Stimulated activated naive B cell treated with anti-CD40 and anti-IgM and Interleukin-4, amounts not matched to agents 10 μg/mL and 1 μg/mL and 100 μg/mL, for 72 hours (primary cell): ENCODE data around the gene SLC38A8.

Source experiments
- ATAC-seq, 2 donors: fragments of 150-1000 bp; cut with Tn5 transposase; replicated peaks; 2 replicates each; pipeline ENCODE4 v1.10.0; 2021; ENCODE audit warnings: moderate library complexity in 1 of 2
- DNase-seq: peaks from one replicate; pipeline ENCODE4 v3.0.0; 2021
- H3K27ac Mint-ChIP-seq: one replicate; pipeline ENCODE4 v1.8.0; 2022; ENCODE audit warnings: mild to moderate bottlenecking, mixed read lengths
- H3K27me3 Mint-ChIP-seq, 2 donors: one replicate each; pipeline ENCODE4 v1.8.0; 2022; ENCODE audit warnings: mixed read lengths in 2 of 2
- H3K36me3 Mint-ChIP-seq, 2 donors: one replicate each; pipeline ENCODE4 v1.8.0; 2022; ENCODE audit warnings: mixed read lengths in 2 of 2, mild to moderate bottlenecking in 1 of 2
- H3K4me1 Mint-ChIP-seq, 2 donors: one replicate each; pipeline ENCODE4 v1.8.0; 2022; ENCODE audit warnings: mixed read lengths in 2 of 2, mild to moderate bottlenecking in 1 of 2
- H3K4me3 Mint-ChIP-seq, 2 donors: one replicate each; pipeline ENCODE4 v1.8.0; 2022; ENCODE audit warnings: mild to moderate bottlenecking in 2 of 2, mixed read lengths in 2 of 2, moderate library complexity in 1 of 2
- H3K9me3 Mint-ChIP-seq, 2 donors: one replicate each; pipeline ENCODE4 v1.8.0; 2022; ENCODE audit warnings: mixed read lengths in 2 of 2, mild to moderate bottlenecking in 1 of 2

SLC38A8 gene

GRCh38 chr16:84049403-84050060, 6.9 kb upstream of the SLC38A8 start:
- peaks cover 2 to 7% of the 10 kb centered on the region in 2 donors for H3K27me3 Mint-ChIP-seq
- H3K9me3 Mint-ChIP-seq, result no peaks in the 10 kb centered on the region
- peaks cover 23 to 45% of the 10 kb centered on the region in 2 donors for H3K36me3 Mint-ChIP-seq
- no peaks in the 10 kb centered on the region for H3K4me1 Mint-ChIP-seq
- H3K4me3 Mint-ChIP-seq, result no peak overlapping the region
- no peak overlapping the region for H3K27ac Mint-ChIP-seq
- DNase-seq, result no peak
- ATAC-seq, result no peak

GRCh38 chr16:84048871-84049270, 6.3 kb upstream of the SLC38A8 start:
- ATAC-seq (no peak), DNase-seq (no peak)
- Mint-ChIP-seq H3K4me3 (no peak overlapping the region), H3K27me3 (peaks cover 9 to 13% of the 10 kb centered on the region in 2 donors), H3K4me1 (peaks cover 0 to 5% of the 10 kb centered on the region in 2 donors), H3K27ac (no peak overlapping the region), H3K9me3 (no peaks in the 10 kb centered on the region), H3K36me3 (peaks cover 19 to 38% of the 10 kb centered on the region in 2 donors)

GRCh38 chr16:84048270-84048669, 5.7 kb upstream of the SLC38A8 start:
- H3K9me3 Mint-ChIP-seq, result no peaks in the 10 kb centered on the region
- no peak for DNase-seq

GRCh38 chr16:84047626-84048025, 5.0 kb upstream of the SLC38A8 start:
- Mint-ChIP-seq H3K27ac (no peak overlapping the region), H3K36me3 (peaks cover 9 to 29% of the 10 kb centered on the region in 2 donors), H3K4me3 (no peak overlapping the region), H3K27me3 (peaks cover 18 to 23% of the 10 kb centered on the region in 2 donors), H3K4me1 (peaks cover 0 to 6% of the 10 kb centered on the region in 2 donors), H3K9me3 (no peaks in the 10 kb centered on the region)
- no peak for DNase-seq
- ATAC-seq, result no peak

More at GRCh38 chr16:84048270-84048669, 5.7 kb upstream of the SLC38A8 start:
- H3K27ac Mint-ChIP-seq, result no peak overlapping the region
- H3K27me3 Mint-ChIP-seq, result peaks cover 13 to 16% of the 10 kb centered on the region in 2 donors
- peaks cover 0 to 6% of the 10 kb centered on the region in 2 donors for H3K4me1 Mint-ChIP-seq
- no peak overlapping the region for H3K4me3 Mint-ChIP-seq
- H3K36me3 Mint-ChIP-seq, result peaks cover 15 to 35% of the 10 kb centered on the region in 2 donors
- no peak for ATAC-seq

- Mint-ChIP-seq H3K27ac (no peak overlapping the region), H3K9me3 (no peaks in the 10 kb centered on the region), H3K4me1 (peaks cover 0 to 6% of the 10 kb centered on the region in 2 donors), H3K4me3 (no peak overlapping the region), H3K27me3 (peaks cover 22 to 27% of the 10 kb centered on the region in 2 donors), H3K36me3 (peaks cover 5 to 24% of the 10 kb centered on the region in 2 donors)
- DNase-seq (no peak), ATAC-seq (no peak)
These were observed 4.6 kb upstream of the SLC38A8 start for GRCh38 chr16:84047206-84047605.

- DNase-seq (no peak), ATAC-seq (no peak)
- Mint-ChIP-seq H3K9me3 (no peaks in the 10 kb centered on the region), H3K4me3 (no peak overlapping the region), H3K4me1 (peaks cover 0 to 6% of the 10 kb centered on the region in 2 donors), H3K36me3 (peaks cover 2 to 19% of the 10 kb centered on the region in 2 donors), H3K27me3 (peaks cover 24 to 39% of the 10 kb centered on the region in 2 donors), H3K27ac (no peak overlapping the region)
These were observed 3.3 kb upstream of the SLC38A8 start for GRCh38 chr16:84045818-84046470.

GRCh38 chr16:84045001-84045817, 2.6 kb upstream of the SLC38A8 start:
- ATAC-seq (no peak), DNase-seq (no peak)
- Mint-ChIP-seq H3K4me3 (no peak overlapping the region), H3K36me3 (peaks cover 2 to 16% of the 10 kb centered on the region in 2 donors), H3K4me1 (peaks cover 0 to 6% of the 10 kb centered on the region in 2 donors), H3K9me3 (no peaks in the 10 kb centered on the region), H3K27ac (no peak overlapping the region), H3K27me3 (peaks cover 24 to 45% of the 10 kb centered on the region in 2 donors)

GRCh38 chr16:84044118-84044488, 1.5 kb upstream of the SLC38A8 start:
- H3K27ac Mint-ChIP-seq, result no peak overlapping the region
- H3K4me1 Mint-ChIP-seq, result peaks cover 0 to 6% of the 10 kb centered on the region in 2 donors
- H3K27me3 Mint-ChIP-seq, result peaks cover 28 to 48% of the 10 kb centered on the region in 2 donors
- H3K9me3 Mint-ChIP-seq, result no peaks in the 10 kb centered on the region
- no peak overlapping the region for H3K4me3 Mint-ChIP-seq
- peaks cover 0 to 12% of the 10 kb centered on the region in 2 donors for H3K36me3 Mint-ChIP-seq
- ATAC-seq (peak; percentile 21 to 46), DNase-seq (no peak)

GRCh38 chr16:84043486-84044117, 1.0 kb upstream of the SLC38A8 start:
- Mint-ChIP-seq H3K36me3 (peaks cover 0 to 8% of the 10 kb centered on the region in 2 donors), H3K27me3 (peaks cover 30 to 53% of the 10 kb centered on the region in 2 donors), H3K4me1 (peaks cover 0 to 6% of the 10 kb centered on the region in 2 donors), H3K27ac (no peak overlapping the region), H3K4me3 (no peak overlapping the region), H3K9me3 (no peaks in the 10 kb centered on the region)
- ATAC-seq, result peak; percentile 25 to 39
- DNase-seq, result no peak

GRCh38 chr16:84042879-84043485, 387 bp upstream of the SLC38A8 start:
- peaks cover 0 to 6% of the 10 kb centered on the region in 2 donors for H3K4me1 Mint-ChIP-seq
- H3K4me3 Mint-ChIP-seq, result no peak overlapping the region
- ATAC-seq, result no peak
- H3K36me3 Mint-ChIP-seq, result peaks cover 0 to 8% of the 10 kb centered on the region in 2 donors
- no peak for DNase-seq
- H3K27me3 Mint-ChIP-seq, result peaks cover 34 to 58% of the 10 kb centered on the region in 2 donors
- H3K9me3 Mint-ChIP-seq, result no peaks in the 10 kb centered on the region
- no peak overlapping the region for H3K27ac Mint-ChIP-seq

GRCh38 chr16:84041881-84042280, 714 bp downstream of the SLC38A8 start:
- Mint-ChIP-seq H3K9me3 (no peaks in the 10 kb centered on the region), H3K27me3 (peaks cover 34 to 58% of the 10 kb centered on the region in 2 donors)
- no peak for ATAC-seq

GRCh38 chr16:84040823-84041820, 1.5 kb downstream of the SLC38A8 start:
- DNase-seq, result no peak

More at GRCh38 chr16:84041881-84042280, 714 bp downstream of the SLC38A8 start:
- Mint-ChIP-seq H3K27ac (no peak overlapping the region), H3K36me3 (no peaks in the 10 kb centered on the region), H3K4me3 (no peak overlapping the region), H3K4me1 (peaks cover 0 to 6% of the 10 kb centered on the region in 2 donors)
- no peak for DNase-seq

More at GRCh38 chr16:84040823-84041820, 1.5 kb downstream of the SLC38A8 start:
- Mint-ChIP-seq H3K9me3 (peaks cover 3 to 4% of the 10 kb centered on the region in 2 donors), H3K27ac (no peak overlapping the region), H3K27me3 (peaks cover 38 to 64% of the 10 kb centered on the region in 2 donors), H3K4me1 (peaks cover 0 to 6% of the 10 kb centered on the region in 2 donors), H3K4me3 (no peak overlapping the region), H3K36me3 (no peaks in the 10 kb centered on the region)
- ATAC-seq, result no peak
